ENCODE results near the gene BIK. TPM values are rescaled to one million over a fixed set of nuclear protein-coding genes. Genes with fewer than 3 reads are reported as not detected.

BIK gene
- total RNA-seq, 3 donors from 2014 or later (not counting 1 experiment from before 2014, with no cell fraction given), result 0.28 to 1.2 TPM; not detected in 1

DNA sequence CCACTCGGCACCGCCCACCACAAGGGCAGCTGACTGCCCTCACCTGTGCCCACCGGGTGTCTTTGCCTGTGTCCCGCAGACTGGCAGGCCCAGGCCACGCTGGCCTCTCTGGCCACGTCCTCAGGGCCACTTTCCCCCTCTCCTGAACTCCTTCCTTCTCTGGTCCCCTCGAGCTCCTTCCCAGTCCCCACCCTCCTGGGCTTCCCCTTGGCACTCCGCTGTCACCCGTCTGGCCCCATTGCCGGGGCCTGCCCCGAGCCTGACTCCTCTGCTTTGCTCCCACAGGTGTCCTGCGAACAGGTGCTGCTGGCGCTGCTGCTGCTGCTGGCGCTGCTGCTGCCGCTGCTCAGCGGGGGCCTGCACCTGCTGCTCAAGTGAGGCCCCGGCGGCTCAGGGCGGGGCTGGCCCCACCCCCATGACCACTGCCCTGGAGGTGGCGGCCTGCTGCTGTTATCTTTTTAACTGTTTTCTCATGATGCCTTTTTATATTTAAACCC, 18.4 kb downstream of the BIK start:
- Mint-ChIP-seq H3K4me3 (no peak overlapping the region), H3K27me3 (ENCODE audit: low read depth in 2 of 2) (no peaks in the 10 kb centered on the region), H3K4me1 (peaks cover 0 to 12% of the 10 kb centered on the region in 2 donors), H3K36me3 (no peaks in the 10 kb centered on the region), H3K27ac (no peak overlapping the region), H3K9me3 (no peaks in the 10 kb centered on the region)
- H3K27me3 ChIP-seq (ENCODE audit: control insufficient read depth, insufficient read depth, low read length), result peaks cover 2% of the 10 kb centered on the region
- H3K27ac ChIP-seq (ENCODE audit: low read length), result no peak overlapping the region
- no peaks in the 10 kb centered on the region for H3K9me3 ChIP-seq (ENCODE audit: control insufficient read depth, insufficient read depth, low read length)
- TF ChIP-seq, protein P1, sequence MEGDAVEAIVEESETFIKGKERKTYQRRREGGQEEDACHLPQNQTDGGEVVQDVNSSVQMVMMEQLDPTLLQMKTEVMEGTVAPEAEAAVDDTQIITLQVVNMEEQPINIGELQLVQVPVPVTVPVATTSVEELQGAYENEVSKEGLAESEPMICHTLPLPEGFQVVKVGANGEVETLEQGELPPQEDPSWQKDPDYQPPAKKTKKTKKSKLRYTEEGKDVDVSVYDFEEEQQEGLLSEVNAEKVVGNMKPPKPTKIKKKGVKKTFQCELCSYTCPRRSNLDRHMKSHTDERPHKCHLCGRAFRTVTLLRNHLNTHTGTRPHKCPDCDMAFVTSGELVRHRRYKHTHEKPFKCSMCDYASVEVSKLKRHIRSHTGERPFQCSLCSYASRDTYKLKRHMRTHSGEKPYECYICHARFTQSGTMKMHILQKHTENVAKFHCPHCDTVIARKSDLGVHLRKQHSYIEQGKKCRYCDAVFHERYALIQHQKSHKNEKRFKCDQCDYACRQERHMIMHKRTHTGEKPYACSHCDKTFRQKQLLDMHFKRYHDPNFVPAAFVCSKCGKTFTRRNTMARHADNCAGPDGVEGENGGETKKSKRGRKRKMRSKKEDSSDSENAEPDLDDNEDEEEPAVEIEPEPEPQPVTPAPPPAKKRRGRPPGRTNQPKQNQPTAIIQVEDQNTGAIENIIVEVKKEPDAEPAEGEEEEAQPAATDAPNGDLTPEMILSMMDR (IDR thresholded peaks at IDR 0.05), result no peak
- DNase-seq (no peak), ATAC-seq (no peak)
- no peak overlapping the region for H3K4me3 ChIP-seq (ENCODE audit: low read length)
- peaks cover 7% of the 10 kb centered on the region for H3K36me3 ChIP-seq (ENCODE audit: control insufficient read depth, insufficient read depth, low read length)
- peaks cover 20% of the 10 kb centered on the region for H3K4me1 ChIP-seq (ENCODE audit: control insufficient read depth, insufficient read depth, low read length)
- intact Hi-C loops (cut with micrococcal nuclease), result no loop called here
- 44% methylated on average over 20 of the region's 20 CpGs for WGBS (ENCODE audit: insufficient coverage)

DNA sequence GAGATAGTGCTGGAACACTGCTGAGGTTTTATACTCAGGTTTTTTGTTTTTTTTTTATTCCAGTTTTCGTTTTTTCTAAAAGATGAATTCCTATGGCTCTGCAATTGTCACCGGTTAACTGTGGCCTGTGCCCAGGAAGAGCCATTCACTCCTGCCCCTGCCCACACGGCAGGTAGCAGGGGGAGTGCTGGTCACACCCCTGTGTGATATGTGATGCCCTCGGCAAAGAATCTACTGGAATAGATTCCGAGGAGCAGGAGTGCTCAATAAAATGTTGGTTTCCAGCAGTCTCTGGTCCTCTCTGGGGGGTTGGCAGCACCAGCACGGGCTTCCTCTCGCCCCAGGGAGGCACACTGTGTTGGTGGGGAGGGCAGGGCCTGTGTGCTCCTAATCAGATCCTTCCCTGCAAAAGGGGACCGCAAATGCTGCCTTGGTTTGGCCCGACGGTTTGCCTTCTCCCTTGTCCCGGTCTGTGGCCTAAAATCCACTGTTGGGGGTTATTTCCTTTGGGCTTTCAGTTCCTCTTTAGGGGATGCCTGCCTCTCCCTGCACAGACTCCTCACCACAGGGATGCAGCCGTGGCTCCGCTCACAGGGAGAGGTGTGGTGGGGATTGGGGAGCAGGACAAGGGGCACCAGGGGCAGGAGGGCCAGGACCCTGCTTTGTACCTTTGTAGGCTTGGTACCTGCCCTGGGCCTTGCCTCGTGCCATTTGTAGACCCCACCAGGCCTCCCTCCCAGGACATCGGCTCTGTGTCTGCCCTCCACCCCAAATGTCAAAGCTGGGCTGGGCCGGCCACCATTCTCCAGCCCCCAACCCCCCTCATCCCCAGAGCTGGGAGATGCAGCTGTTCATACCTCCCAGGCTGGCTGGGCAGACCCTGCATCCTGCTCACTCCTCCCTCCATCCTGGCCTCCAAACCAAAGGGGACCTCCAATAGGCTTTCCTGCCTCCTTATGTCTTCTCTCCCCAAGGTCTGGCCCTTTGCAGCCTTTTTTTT, 19.2 kb downstream of the BIK start:
- Histone ChIP-seq H3K27ac (ENCODE audit: low read length) (no peak overlapping the region), H3K4me3 (ENCODE audit: low read length) (no peak overlapping the region), H3K9me3 (ENCODE audit: control insufficient read depth, insufficient read depth, low read length) (no peaks in the 10 kb centered on the region), H3K4me1 (ENCODE audit: control insufficient read depth, insufficient read depth, low read length) (peaks cover 20% of the 10 kb centered on the region), H3K36me3 (ENCODE audit: control insufficient read depth, insufficient read depth, low read length) (peaks cover 7% of the 10 kb centered on the region), H3K27me3 (ENCODE audit: control insufficient read depth, insufficient read depth, low read length) (peaks cover 2% of the 10 kb centered on the region)
- TF ChIP-seq, protein P1 (IDR thresholded peaks at IDR 0.05), result no peak
- ATAC-seq, result no peak
- no peak overlapping the region for H3K4me3 Mint-ChIP-seq
- H3K27me3 Mint-ChIP-seq (ENCODE audit: low read depth in 2 of 2), result no peaks in the 10 kb centered on the region
- DNase-seq, result no peak
- no peak overlapping the region for H3K27ac Mint-ChIP-seq
- 55% methylated on average over 16 of the region's 16 CpGs for WGBS (ENCODE audit: insufficient coverage)
- no peaks in the 10 kb centered on the region for H3K36me3 Mint-ChIP-seq
- H3K9me3 Mint-ChIP-seq, result no peaks in the 10 kb centered on the region
- H3K4me1 Mint-ChIP-seq, result peaks cover 0 to 12% of the 10 kb centered on the region in 2 donors
- intact Hi-C loops (cut with micrococcal nuclease), result no loop called here

DNA sequence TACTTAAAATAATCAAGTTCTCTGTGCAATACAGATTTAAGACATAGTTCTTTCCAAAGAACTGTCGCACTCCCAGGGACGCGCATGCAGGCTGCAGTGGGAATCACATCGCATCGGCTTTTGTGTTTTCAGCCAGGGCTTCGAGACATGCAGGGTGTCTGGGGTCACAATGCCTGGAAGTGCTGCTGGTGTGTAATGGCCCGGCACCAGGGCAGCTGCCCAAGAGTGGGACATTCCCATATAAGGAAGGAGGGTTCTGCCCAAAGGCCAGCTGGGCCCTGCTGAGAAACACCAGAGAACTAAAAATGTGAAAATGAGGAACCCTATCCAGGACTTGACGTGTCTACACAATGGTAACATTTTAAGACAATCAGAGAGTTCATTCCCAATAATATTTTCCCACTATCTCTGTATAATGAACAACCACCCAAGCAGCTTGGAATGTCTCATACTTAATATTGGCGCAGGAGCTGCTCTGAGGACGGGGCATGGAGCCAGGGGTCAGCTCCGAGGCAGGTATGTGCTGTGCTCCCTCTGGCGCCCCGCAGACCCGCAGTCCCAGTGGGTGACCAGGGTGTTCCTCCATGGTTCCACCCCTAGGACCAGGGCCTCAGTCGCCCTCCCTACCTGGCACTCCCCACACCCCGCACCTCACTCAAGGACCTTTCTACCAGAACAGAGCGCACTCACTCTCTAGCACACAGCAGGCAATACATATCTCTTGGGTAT, 21.4 kb downstream of the BIK start:
- Mint-ChIP-seq H3K27ac (no peak overlapping the region), H3K36me3 (no peaks in the 10 kb centered on the region), H3K4me3 (no peak overlapping the region), H3K9me3 (no peaks in the 10 kb centered on the region), H3K4me1 (peaks cover 0 to 12% of the 10 kb centered on the region in 2 donors), H3K27me3 (ENCODE audit: low read depth in 2 of 2) (no peaks in the 10 kb centered on the region)
- peaks cover 2% of the 10 kb centered on the region for H3K27me3 ChIP-seq (ENCODE audit: control insufficient read depth, insufficient read depth, low read length)
- no peak overlapping the region for H3K27ac ChIP-seq (ENCODE audit: low read length)
- intact Hi-C loops (cut with micrococcal nuclease), result no loop called here
- WGBS (ENCODE audit: insufficient coverage), result 96% methylated on average over 17 of the region's 17 CpGs
- no peaks in the 10 kb centered on the region for H3K9me3 ChIP-seq (ENCODE audit: control insufficient read depth, insufficient read depth, low read length)
- no peak for ATAC-seq
- H3K4me1 ChIP-seq (ENCODE audit: control insufficient read depth, insufficient read depth, low read length), result peaks cover 20% of the 10 kb centered on the region
- H3K4me3 ChIP-seq (ENCODE audit: low read length), result no peak overlapping the region
- TF ChIP-seq, protein P1 (IDR thresholded peaks at IDR 0.05), result no peak
- peaks cover 15% of the 10 kb centered on the region for H3K36me3 ChIP-seq (ENCODE audit: control insufficient read depth, insufficient read depth, low read length)
- no peak for DNase-seq

Measured in natural killer cell (primary cell).